GM10266 (cell line): ENCODE results near the gene SLC35F1.

Experiments
- DNase-seq: peaks from one replicate; pipeline ENCODE4 v3.0.0; 2012; ENCODE audit errors: extremely low spot score
- TF ChIP-seq, protein P1 (sequence below): IDR thresholded peaks from 2 replicates; pipeline ENCODE4 v1.5.1; 2012; ENCODE audit warnings: mild to moderate bottlenecking, low read depth; ENCODE audit not compliant: control insufficient read depth, insufficient read depth; ENCODE audit errors: missing control alignments

SLC35F1 gene

DNA sequence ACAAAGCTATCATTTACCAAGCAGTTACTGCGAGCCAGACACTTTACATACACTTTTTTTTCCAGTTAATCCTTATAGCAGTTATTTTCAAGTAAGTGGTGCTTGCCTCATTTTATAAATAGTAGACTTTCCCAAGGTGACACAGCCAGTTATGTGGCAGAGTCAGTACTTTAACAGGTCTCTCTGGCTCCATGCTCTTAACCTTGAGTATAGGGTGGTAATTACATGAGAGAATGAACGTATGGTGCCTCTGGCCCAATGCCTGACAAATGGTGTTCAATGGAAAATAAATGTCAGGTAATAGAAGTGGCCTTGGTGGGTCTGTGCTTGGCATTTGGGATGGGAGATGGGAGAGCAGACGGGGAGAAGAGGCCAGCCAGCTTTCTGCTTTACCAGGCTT is 316.3 kb downstream of the SLC35F1 start:
- no peak for DNase-seq
- TF ChIP-seq, protein P1, sequence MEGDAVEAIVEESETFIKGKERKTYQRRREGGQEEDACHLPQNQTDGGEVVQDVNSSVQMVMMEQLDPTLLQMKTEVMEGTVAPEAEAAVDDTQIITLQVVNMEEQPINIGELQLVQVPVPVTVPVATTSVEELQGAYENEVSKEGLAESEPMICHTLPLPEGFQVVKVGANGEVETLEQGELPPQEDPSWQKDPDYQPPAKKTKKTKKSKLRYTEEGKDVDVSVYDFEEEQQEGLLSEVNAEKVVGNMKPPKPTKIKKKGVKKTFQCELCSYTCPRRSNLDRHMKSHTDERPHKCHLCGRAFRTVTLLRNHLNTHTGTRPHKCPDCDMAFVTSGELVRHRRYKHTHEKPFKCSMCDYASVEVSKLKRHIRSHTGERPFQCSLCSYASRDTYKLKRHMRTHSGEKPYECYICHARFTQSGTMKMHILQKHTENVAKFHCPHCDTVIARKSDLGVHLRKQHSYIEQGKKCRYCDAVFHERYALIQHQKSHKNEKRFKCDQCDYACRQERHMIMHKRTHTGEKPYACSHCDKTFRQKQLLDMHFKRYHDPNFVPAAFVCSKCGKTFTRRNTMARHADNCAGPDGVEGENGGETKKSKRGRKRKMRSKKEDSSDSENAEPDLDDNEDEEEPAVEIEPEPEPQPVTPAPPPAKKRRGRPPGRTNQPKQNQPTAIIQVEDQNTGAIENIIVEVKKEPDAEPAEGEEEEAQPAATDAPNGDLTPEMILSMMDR: no peak

DNA sequence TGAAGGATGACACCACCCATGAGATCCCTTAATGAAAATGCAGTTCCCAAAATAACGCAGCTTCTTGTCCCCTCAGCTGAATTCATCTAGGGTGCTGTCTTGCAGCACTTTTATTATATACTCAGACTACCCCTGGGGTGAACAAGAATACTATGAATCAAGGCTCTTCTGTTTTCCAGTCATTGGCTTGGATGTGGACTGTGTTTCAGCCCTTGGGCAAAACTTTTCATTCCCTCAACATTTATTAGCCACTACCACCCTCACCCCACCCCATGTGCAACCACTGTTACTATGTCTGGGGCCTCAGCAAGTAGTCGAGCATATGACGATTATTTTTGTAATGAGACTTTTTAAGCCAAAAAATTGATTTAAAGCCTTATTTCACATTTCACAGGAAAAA is 321.8 kb downstream of the SLC35F1 start:
- no peak for DNase-seq
- TF ChIP-seq, protein P1: no peak

DNA sequence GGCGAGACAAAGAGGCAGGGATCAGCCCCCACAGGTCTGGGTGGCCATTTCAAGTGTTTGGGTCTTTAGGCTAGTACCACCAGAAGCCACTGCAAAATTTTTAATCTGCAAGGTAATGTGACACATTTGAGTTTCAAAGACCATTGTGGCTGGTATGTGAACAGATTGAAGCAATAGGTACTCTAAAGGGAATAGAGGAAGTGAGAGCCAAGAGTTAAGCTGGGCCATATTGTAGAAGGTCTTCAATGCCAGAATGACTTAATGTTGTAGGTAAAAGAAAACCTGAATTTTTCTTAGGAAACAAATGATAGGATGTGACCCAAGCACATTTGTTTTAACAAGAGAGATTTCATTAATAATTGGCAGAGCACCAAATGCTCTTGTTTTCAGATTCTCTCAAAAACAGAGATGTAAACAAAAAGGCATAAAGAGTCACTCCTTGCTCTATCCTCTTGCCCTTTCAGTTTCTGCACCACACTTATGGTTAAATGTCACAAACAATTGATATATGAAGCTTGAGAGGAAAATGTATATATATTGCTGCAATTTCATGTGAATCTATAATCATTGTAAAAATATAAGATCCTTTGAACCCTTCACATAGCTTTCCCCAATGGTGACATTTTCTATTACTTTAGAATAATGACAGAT is 333.9 kb downstream of the SLC35F1 start:
- TF ChIP-seq, protein P1: no peak
- no peak for DNase-seq

- DNase-seq: no peak
- TF ChIP-seq, protein P1: no peak
Measured at GRCh38 chr6:118246406-118246805, 339.3 kb downstream of the SLC35F1 start.

GRCh38 chr6:118248171-118248570 is 341.1 kb downstream of the SLC35F1 start:
- no peak for DNase-seq

GRCh38 chr6:118249680-118250079 is 342.6 kb downstream of the SLC35F1 start:
- TF ChIP-seq, protein P1: no peak
- DNase-seq: no peak

More at GRCh38 chr6:118248171-118248570, 341.1 kb downstream of the SLC35F1 start:
- TF ChIP-seq, protein P1: no peak

- TF ChIP-seq, protein P1: no peak
- peak; percentile 20 for DNase-seq
Measured at GRCh38 chr6:118252474-118252873, 345.4 kb downstream of the SLC35F1 start.
